Activated naive CD4-positive, alpha-beta T cell treated with anti-CD3 and anti-CD28 coated beads, Interleukin-2, amount 10 ng/mL, durations not matched to agents 7 days and 5 days (primary cell): ENCODE data around the gene CLSTN1.
"Not testable (repeated sequence)": the region's sequence is repeated elsewhere in the genome, so short reads cannot be mapped to it uniquely, and the experiment has no call there.

Source experiments
- CTCF ChIA-PET: fragments of 350-600 bp; sonication (Branson Sonifier 250); formaldehyde crosslinking; loops from one replicate; lab custom pipeline; 2021; ENCODE audit warnings: antibody characterized with exemption; lab: Charles Lee
- DNase-seq: peaks from one replicate; pipeline ENCODE4 v3.0.0-alpha.2; 2020
- H3K27ac Mint-ChIP-seq: one replicate; pipeline ENCODE4 v1.8.0; 2021; ENCODE audit warnings: mild to moderate bottlenecking, moderate library complexity, mixed read lengths
- H3K27me3 Mint-ChIP-seq: one replicate; pipeline ENCODE4 v1.8.0; 2021; ENCODE audit warnings: mild to moderate bottlenecking, mixed read lengths
- H3K36me3 Mint-ChIP-seq: one replicate; pipeline ENCODE4 v1.8.0; 2021; ENCODE audit warnings: mixed read lengths
- H3K4me1 Mint-ChIP-seq: one replicate; pipeline ENCODE4 v1.8.0; 2021; ENCODE audit warnings: mixed read lengths
- H3K4me3 Mint-ChIP-seq: one replicate; pipeline ENCODE4 v1.8.0; 2021; ENCODE audit warnings: mild to moderate bottlenecking, moderate library complexity, mixed read lengths
- H3K9me3 Mint-ChIP-seq: one replicate; pipeline ENCODE4 v1.8.0; 2021; ENCODE audit warnings: mixed read lengths

CLSTN1 gene

DNA sequence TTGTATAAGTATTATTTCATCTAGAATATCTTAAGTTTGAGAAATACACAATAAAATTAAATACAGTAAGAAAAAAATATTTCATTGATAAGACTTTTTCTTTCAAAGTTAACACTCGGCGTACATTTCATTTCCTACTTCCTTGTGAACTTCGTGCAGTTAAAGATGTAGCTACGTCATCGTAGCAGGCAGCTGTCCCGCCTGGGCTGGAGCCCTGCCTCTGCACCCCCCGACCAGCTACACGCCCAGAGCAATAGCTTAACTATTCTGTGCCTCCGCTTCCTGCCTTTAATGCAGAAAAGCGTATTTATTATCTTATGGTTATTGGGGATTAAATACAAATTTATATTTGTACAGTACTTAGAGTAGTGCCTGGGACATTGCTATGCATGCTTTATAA is 53.5 kb downstream of the CLSTN1 start:
- Mint-ChIP-seq H3K27ac (no peak overlapping the region), H3K9me3 (no peaks in the 10 kb centered on the region)

DNA sequence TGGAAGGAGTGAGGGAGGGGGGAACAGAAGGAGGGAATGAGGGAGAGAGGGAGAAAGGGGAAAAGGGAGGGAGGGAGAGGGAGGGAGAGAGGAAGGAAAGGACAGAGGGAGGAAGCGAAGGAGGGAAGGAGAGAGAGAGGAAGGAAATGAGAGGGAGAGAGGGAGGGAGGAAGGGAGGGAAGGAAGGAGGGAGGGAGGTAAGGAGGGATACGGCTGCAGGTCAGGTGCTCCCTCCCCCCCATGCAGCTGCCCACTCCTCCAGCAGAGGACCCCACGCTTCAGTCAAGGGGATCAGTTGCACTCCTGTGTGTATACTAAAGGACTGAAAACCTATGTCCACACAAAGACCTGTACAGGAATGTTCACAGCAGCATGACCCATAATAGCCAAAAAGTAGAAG is 54.8 kb downstream of the CLSTN1 start:
- H3K27me3 Mint-ChIP-seq = no peaks in the 10 kb centered on the region
- H3K4me3 Mint-ChIP-seq = no peak overlapping the region
- CTCF ChIA-PET = no interaction called here
- no peak for DNase-seq
- H3K9me3 Mint-ChIP-seq = no peaks in the 10 kb centered on the region
- H3K27ac Mint-ChIP-seq = no peak overlapping the region
- peaks cover 23% of the 10 kb centered on the region for H3K36me3 Mint-ChIP-seq
- peaks cover 14% of the 10 kb centered on the region for H3K4me1 Mint-ChIP-seq

More for the DNA sequence above, 53.5 kb downstream of the CLSTN1 start:
- DNase-seq = no peak
- no peaks in the 10 kb centered on the region for H3K27me3 Mint-ChIP-seq
- H3K4me1 Mint-ChIP-seq = peaks cover 13% of the 10 kb centered on the region
- H3K4me3 Mint-ChIP-seq = no peak overlapping the region
- H3K36me3 Mint-ChIP-seq = peaks cover 20% of the 10 kb centered on the region
- CTCF ChIA-PET = interaction anchor here (0.7 kb wide), 1 partner anchor 38 kb away, joined by 3 read pairs; no protein-coding TSS in a partner anchor

DNA sequence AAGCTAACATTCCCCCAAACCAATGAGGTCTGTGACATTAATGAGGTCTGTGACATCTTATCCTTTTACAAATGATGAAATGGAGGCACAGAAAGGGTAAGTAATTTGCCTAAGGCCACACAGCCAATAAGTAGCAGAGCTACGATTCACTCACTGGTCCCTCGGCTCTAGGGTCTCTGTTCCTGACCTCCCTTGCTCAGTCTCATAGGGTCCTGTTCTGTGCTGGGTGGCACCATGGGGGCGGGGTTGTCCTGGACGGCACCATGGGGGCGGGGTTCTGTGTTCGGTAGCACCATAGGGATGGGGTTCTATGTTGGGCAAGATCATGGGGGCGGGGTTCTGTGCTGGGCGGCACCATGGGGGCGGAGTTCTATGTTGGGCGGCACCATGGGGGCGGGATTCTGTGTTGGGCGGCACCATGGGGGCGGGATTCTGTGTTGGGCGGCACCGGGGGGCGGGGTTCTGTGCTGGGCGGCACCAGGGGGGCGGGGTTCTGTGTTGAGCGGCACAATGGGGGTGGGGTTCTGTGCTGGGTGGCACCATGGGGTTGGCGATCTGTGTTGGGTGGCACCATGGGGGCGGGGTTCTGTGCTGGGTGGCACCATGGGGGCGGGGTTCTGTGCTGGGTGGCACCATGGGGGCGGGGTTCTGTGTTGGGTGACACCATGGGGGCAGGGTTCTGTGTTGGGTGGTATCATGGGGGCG is 55.6 kb downstream of the CLSTN1 start:
- Mint-ChIP-seq H3K27me3 (no peaks in the 10 kb centered on the region), H3K36me3 (peaks cover 23% of the 10 kb centered on the region), H3K4me3 (no peak overlapping the region), H3K4me1 (peaks cover 17% of the 10 kb centered on the region), H3K9me3 (no peaks in the 10 kb centered on the region), H3K27ac (no peak overlapping the region)
- peak; percentile 25 for DNase-seq
- CTCF ChIA-PET = no interaction called here

DNA sequence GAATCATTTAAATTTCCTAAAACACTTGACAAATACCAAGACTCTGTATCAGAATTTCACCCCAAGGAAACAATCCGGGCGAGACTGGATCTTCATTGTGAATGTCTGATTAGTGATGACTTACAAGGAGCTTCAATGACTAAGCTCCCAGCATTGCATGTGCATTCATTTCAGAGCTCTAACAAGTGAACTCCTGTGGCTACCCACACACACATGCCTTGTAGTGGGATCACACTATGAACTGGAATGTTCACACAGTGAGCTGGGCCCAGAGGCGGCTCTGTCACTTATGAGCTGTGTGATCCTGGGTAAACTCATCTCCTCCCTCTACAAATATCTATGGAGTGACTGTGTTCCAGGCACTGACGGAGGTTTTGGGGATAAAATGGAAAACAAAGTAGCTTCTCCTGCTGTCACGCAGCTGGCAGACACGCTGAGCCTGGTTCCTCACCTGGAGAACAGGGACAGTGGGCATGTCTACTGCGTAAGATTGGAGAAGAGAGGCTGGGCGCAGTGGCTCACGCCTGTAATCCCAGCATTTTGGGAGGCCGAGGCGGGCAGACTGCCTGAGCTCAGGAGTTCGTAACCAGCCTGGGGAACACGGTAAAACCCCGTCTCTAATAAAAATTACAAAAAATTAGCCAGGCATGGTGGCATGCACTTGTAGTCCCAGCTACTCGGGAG is 56.9 kb downstream of the CLSTN1 start:
- H3K36me3 Mint-ChIP-seq = peaks cover 15% of the 10 kb centered on the region
- H3K9me3 Mint-ChIP-seq = no peaks in the 10 kb centered on the region
- no peak overlapping the region for H3K4me3 Mint-ChIP-seq
- no peaks in the 10 kb centered on the region for H3K27me3 Mint-ChIP-seq
- CTCF ChIA-PET = interaction anchor here (0.6 kb wide), 1 partner anchor 13 kb away, joined by 3 read pairs; no protein-coding TSS in a partner anchor
- H3K4me1 Mint-ChIP-seq = peaks cover 17% of the 10 kb centered on the region
- H3K27ac Mint-ChIP-seq = no peak overlapping the region
- DNase-seq = no peak

DNA sequence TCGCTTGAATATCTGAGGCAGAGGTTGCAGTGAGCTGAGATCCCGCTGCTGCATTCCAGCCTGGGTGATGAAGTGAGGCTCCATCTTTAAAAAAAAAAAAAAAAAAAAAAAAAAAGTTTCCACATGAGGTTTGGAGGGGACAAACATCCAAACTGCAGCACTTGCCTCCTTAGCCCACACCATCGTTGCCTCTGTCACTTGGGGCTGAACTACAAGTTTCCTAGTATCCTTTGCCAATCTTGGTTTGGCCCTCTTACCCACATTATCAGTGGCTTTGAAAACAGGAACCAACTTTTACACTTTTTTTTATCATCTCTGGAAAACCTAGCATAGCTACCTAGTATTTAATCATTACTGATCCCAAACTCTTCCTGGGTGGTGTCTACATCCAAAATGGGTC is 59.2 kb downstream of the CLSTN1 start:
- CTCF ChIA-PET = no interaction called here
- Mint-ChIP-seq H3K27ac (no peak overlapping the region), H3K36me3 (peaks cover 23% of the 10 kb centered on the region), H3K9me3 (no peaks in the 10 kb centered on the region), H3K4me1 (peaks cover 18% of the 10 kb centered on the region), H3K4me3 (no peak overlapping the region), H3K27me3 (no peaks in the 10 kb centered on the region)
- no peak for DNase-seq

DNA sequence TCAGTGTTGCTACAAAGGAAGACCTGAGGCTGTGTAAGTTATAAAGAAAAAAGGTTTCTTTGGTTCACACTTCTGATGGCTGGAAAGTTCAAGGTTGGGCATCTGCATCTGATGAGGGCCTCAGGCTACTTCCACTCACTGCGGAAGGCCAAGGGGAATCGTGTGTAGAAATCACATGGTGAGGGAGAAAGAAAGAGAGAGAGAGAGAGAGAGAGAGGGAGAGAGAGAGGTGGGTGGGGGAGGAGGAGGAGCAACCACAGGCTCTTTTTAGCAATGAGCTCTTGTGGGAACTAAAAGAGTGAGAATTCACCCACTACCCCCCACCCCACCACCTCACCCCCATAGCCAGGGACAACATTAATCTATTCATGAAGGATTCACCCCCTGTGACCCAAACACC is 59.9 kb downstream of the CLSTN1 start:
- Mint-ChIP-seq H3K27ac (no peak overlapping the region), H3K27me3 (no peaks in the 10 kb centered on the region), H3K9me3 (no peaks in the 10 kb centered on the region), H3K4me3 (no peak overlapping the region), H3K36me3 (peaks cover 19% of the 10 kb centered on the region), H3K4me1 (peaks cover 13% of the 10 kb centered on the region)
- CTCF ChIA-PET = no interaction called here
- DNase-seq = no peak

DNA sequence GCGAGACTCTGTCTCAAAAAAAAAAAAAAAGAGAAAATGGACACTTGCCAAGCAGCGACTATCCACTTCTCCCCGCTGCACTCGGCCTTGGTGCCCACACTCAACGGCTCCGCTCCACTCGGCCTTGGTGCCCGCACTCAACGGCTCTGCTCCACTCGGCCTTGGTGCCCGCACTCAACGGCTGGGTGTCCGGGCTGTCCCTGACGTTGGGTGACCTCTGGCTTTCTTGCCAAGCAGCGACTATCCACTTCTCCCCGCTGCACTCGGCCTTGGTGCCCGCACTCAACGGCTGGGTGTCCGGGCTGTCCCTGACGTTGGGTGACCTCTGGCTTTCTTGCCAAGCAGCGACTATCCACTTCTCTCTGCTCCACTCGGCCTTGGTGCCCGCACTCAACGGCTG is 61.3 kb downstream of the CLSTN1 start:
- CTCF ChIA-PET, DNase-seq, H3K27me3 Mint-ChIP-seq, H3K4me3 Mint-ChIP-seq, H3K4me1 Mint-ChIP-seq, H3K9me3 Mint-ChIP-seq, H3K27ac Mint-ChIP-seq: not testable (repeated sequence)
- H3K36me3 Mint-ChIP-seq = peaks cover 20% of the 10 kb centered on the region

DNA sequence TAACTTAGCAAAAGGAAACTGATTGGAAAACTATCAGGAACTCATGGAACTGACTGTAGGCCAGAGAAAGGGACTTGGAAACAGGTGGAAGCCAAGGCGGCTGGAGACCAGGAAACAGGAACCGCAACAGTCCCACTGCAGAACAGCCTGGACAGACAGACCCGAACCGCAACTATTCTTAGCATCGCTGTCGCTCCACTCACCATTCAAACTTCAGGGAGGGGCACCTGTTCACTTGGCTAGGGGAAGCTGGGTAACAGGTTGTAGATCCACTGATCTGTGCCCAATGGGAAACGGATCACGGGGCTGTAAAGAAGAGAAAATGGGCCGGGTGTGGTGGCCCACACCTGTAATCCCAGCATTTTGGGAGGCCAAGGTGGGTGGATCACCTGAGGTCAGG is 61.9 kb downstream of the CLSTN1 start:
- CTCF ChIA-PET = no interaction called here
- no peaks in the 10 kb centered on the region for H3K9me3 Mint-ChIP-seq
- no peak overlapping the region for H3K27ac Mint-ChIP-seq
- peaks cover 20% of the 10 kb centered on the region for H3K36me3 Mint-ChIP-seq
- no peak overlapping the region for H3K4me3 Mint-ChIP-seq
- no peaks in the 10 kb centered on the region for H3K27me3 Mint-ChIP-seq
- peaks cover 9% of the 10 kb centered on the region for H3K4me1 Mint-ChIP-seq
- no peak for DNase-seq

DNA sequence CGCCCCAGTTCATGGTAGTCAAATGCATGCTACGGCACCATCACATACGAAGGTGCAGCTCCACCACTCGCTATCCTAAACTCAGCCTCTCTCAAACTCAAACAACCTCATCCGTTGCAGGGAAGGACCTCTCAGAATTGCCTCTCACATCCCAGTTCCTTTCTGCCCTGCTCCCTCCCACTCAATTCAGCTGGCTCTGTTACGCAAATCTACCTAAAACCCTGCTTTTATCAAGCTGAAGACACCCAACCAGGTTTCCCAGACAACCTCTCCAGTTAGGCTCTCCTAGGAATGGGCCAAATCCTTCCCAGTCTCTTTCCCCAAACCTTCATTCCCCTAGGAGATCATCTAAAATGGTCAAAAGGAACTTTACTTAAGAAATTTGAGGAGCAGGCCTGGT is 62.9 kb downstream of the CLSTN1 start:
- CTCF ChIA-PET = no interaction called here
- Mint-ChIP-seq H3K36me3 (peaks cover 22% of the 10 kb centered on the region), H3K27ac (no peak overlapping the region)

DNA sequence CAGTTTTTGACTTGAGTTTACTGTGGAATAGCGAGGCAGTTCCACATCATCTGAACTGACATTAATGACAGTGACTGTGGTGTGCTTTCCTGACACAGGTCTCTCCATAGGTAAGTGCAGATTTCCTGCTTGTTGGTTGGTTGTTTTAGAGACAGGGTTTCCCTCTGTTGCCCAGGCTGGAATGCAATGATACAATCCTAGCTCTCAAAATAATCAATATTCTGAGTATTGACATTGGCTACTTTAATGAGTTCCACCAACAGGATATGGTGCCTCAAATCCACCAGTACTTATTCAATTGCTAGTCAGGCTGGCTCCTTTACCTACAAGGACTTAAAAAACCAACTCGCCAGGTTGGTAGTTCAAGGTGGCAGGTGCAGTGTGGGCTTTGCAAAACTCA is 63.8 kb downstream of the CLSTN1 start:
- no peaks in the 10 kb centered on the region for H3K9me3 Mint-ChIP-seq
- no peaks in the 10 kb centered on the region for H3K27me3 Mint-ChIP-seq
- no peak overlapping the region for H3K4me3 Mint-ChIP-seq
- H3K4me1 Mint-ChIP-seq = peaks cover 9% of the 10 kb centered on the region
- peaks cover 29% of the 10 kb centered on the region for H3K36me3 Mint-ChIP-seq
- H3K27ac Mint-ChIP-seq = no peak overlapping the region
- CTCF ChIA-PET = no interaction called here
- no peak for DNase-seq

More for the DNA sequence above, 62.9 kb downstream of the CLSTN1 start:
- Mint-ChIP-seq H3K4me1 (peaks cover 9% of the 10 kb centered on the region), H3K9me3 (no peaks in the 10 kb centered on the region), H3K4me3 (no peak overlapping the region), H3K27me3 (no peaks in the 10 kb centered on the region)
- DNase-seq = no peak

DNA sequence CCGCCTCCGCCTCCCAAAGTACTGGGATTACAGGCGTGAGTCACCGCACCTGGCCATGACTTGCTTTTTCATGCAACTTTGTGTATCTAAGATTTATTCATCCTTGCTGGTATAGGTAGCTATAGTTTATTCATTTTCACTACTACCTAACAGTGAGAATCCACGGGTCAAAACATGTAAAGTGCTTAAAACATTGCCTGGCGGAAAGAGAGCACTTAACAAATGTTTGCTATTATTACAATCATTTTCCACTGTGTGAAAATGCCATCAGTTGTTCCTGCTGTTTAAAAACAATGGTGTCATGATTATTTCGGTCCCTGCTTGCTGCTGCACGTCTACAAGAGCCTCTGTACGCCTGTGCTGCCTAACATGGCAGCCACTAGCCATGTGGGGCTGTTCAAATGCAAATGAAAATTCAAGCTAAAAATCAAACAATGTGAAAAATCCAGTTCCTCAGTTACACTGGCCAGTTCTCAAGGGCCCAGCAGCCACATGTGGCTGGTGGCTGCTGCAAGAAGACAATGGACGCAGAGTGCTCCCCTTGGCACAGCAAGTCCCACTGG is 65.1 kb downstream of the CLSTN1 start:
- DNase-seq = no peak
- peaks cover 24% of the 10 kb centered on the region for H3K36me3 Mint-ChIP-seq
- H3K4me3 Mint-ChIP-seq = no peak overlapping the region
- peak overlapping the region; percentile 69 for H3K27ac Mint-ChIP-seq
- H3K9me3 Mint-ChIP-seq = no peaks in the 10 kb centered on the region
- CTCF ChIA-PET = no interaction called here
- H3K27me3 Mint-ChIP-seq = no peaks in the 10 kb centered on the region
- peaks cover 3% of the 10 kb centered on the region for H3K4me1 Mint-ChIP-seq

DNA sequence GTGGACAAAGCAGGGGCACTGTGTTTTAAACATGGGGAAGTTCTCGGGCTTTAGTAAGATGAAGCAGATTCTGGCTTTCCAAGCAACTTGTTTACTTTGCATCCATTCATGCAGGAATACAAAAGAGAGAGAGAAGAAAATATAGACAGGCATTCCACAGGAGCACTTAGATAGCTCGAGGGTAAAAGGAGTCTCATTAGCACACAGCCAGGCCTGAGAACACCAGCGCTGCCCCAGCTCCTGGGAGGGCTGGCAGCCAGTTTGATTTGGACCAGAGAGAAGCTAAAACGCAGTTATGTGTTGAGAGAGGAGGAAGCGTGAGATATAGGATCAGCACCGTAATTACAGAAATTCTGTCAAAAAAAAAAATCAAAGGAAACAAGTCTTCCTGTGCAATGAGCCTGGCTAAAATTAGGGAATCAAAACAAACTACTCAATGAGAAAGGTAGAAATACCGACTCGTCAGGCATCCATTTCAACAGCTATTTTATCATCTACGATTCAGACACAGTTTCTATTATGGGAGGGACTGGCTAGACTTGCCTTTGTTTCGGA is 68.2 kb downstream of the CLSTN1 start:
- no peak overlapping the region for H3K4me3 Mint-ChIP-seq
- H3K36me3 Mint-ChIP-seq = peaks cover 30% of the 10 kb centered on the region
- no peak for DNase-seq
- no peaks in the 10 kb centered on the region for H3K9me3 Mint-ChIP-seq
- peaks cover 3% of the 10 kb centered on the region for H3K4me1 Mint-ChIP-seq
- CTCF ChIA-PET = interaction anchor here (0.6 kb wide), 1 partner anchor 29 kb away, joined by 3 read pairs; no protein-coding TSS in a partner anchor
- H3K27ac Mint-ChIP-seq = no peak overlapping the region
- H3K27me3 Mint-ChIP-seq = no peaks in the 10 kb centered on the region

DNA sequence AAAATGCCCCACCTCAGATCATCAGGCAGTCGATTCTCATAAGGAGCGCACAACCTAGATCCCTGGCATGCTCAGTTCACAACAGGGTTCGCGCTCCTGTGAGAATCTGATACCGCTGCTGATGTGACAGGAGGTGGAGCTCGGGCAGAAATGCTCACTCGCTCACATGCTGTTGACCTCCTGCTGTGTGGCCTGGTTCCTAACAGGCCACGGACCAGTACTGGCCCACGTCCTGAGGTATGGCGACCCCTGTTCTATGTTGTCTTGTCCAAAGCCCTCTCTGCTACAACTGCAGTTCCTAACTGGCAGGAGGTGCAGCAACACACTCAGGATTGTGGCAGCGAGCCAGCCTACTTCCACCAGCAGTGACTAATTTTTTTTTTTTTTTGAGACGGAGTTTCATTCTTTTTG is 70.6 kb downstream of the CLSTN1 start:
- Mint-ChIP-seq H3K4me1 (no peaks in the 10 kb centered on the region), H3K4me3 (no peak overlapping the region), H3K36me3 (peaks cover 42% of the 10 kb centered on the region), H3K9me3 (no peaks in the 10 kb centered on the region), H3K27me3 (no peaks in the 10 kb centered on the region), H3K27ac (no peak overlapping the region)
- DNase-seq = no peak
- CTCF ChIA-PET = interaction anchor here (1.0 kb wide), 1 partner anchor 32 kb away, joined by 3 read pairs; no protein-coding TSS in a partner anchor

DNA sequence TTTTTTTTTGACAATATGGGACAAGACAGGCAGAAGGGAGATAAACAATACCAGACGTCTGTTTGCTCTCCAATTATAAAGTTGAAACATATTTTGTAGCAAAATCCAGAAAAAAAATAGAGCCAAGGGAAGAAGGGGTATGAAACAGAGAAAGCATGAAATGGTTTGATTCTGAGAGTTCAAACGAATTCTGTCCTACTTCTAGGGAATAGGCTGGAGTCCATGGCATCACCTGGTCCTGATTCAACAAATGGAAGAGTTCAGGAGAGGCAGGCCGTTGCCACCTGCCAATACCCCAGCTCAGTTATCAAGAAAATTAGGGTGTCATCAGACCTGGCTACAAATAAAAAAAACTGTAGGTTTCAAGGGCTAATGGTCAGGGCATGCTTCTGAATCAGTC is 71.8 kb downstream of the CLSTN1 start:
- H3K4me1 Mint-ChIP-seq = no peaks in the 10 kb centered on the region
- DNase-seq = no peak
- H3K4me3 Mint-ChIP-seq = no peak overlapping the region
- no peaks in the 10 kb centered on the region for H3K27me3 Mint-ChIP-seq
- CTCF ChIA-PET = no interaction called here
- H3K9me3 Mint-ChIP-seq = no peaks in the 10 kb centered on the region
- H3K36me3 Mint-ChIP-seq = peaks cover 43% of the 10 kb centered on the region
- no peak overlapping the region for H3K27ac Mint-ChIP-seq
